K562 (cell line): Measurements from ENCODE around the gene NUPR1. TPM values are rescaled to one million over a fixed set of nuclear protein-coding genes. Genes with fewer than 3 reads are reported as not detected.

Source experiments
- ESRRB ChIP-seq: fragments of 250-450 bp; sonication (Bioruptor Pico); IDR thresholded peaks from 2 replicates; pipeline ENCODE4 v1.5.0; 2020; ENCODE audit warnings: mild to moderate bottlenecking, moderate library complexity, borderline replicate concordance
- HCFC1 ChIP-seq: IDR thresholded peaks from 2 replicates; pipeline ENCODE4 v1.6.1; 2012; ENCODE audit warnings: low read depth, low read length, improper control_type of control experiment
- ID3 ChIP-seq, 2 experiments: fragments of 250-450 bp in 1 of 2; fragments of 450-650 bp in 1 of 2; sonication (Bioruptor Pico) in 1 of 2; IDR thresholded peaks; 2 replicates each; pipeline versions ENCODE4 v1.6.1 to v1.8.0; 2016 to 2021; ENCODE audit warnings: mild to moderate bottlenecking in 2 of 2, moderate library complexity in 2 of 2, missing compliant biosample characterization in 1 of 2, missing genetic modification characterization in 1 of 2
- ILF3 ChIP-seq: fragments of 450-650 bp; IDR thresholded peaks from 2 replicates; pipeline ENCODE4 v1.6.1; 2018; ENCODE audit warnings: antibody characterized with exemption, mild to moderate bottlenecking, moderate library complexity, borderline replicate concordance
- IRF2 ChIP-seq: sonication (generic); formaldehyde crosslinking; IDR thresholded peaks from 2 replicates; pipeline ENCODE4 v1.8.1; 2022; ENCODE audit warnings: mild to moderate bottlenecking, missing genetic modification reagents
- LEF1 ChIP-seq: fragments of 450-650 bp; IDR thresholded peaks from 2 replicates; pipeline ENCODE4 v1.6.1; 2016; ENCODE audit warnings: mild to moderate bottlenecking
- MAFG ChIP-seq: fragments of 450-650 bp; conservative IDR thresholded peaks from 2 replicates; pipeline ENCODE4 v1.6.1; 2016; ENCODE audit warnings: missing genetic modification characterization, missing compliant biosample characterization
- MBD2 ChIP-seq: sonication (generic); IDR thresholded peaks from 2 replicates; pipeline ENCODE4 v1.6.1; 2016; ENCODE audit warnings: low read depth, borderline replicate concordance
- MLX ChIP-seq, 2 experiments: fragments of 450-650 bp in 1 of 2; sonication (generic) in 1 of 2; formaldehyde crosslinking; conservative IDR thresholded peaks; 2 replicates each; pipeline versions ENCODE4 v1.4.0 to v1.8.1; 2020 to 2022; ENCODE audit warnings: mild to moderate bottlenecking in 1 of 2, missing genetic modification reagents in 1 of 2
- PCBP1 ChIP-seq: fragments of 200-400 bp; formaldehyde crosslinking; IDR thresholded peaks from 2 replicates; pipeline ENCODE4 v1.6.1; 2018; ENCODE audit warnings: mild to moderate bottlenecking, low read depth, low read length; ENCODE audit not compliant: poor library complexity, severe bottlenecking
- RBM14 ChIP-seq: fragments of 200-400 bp; formaldehyde crosslinking; IDR thresholded peaks from 2 replicates; pipeline ENCODE4 v1.6.1; 2018; ENCODE audit warnings: low read depth, mild to moderate bottlenecking, low read length, moderate library complexity, borderline replicate concordance; ENCODE audit not compliant: insufficient read depth
- SMARCC2 ChIP-seq: fragments of 450-650 bp; IDR thresholded peaks from 2 replicates; pipeline ENCODE4 v1.6.1; 2017; ENCODE audit warnings: antibody characterized with exemption, moderate library complexity, mild to moderate bottlenecking, low read depth
- SMARCE1 ChIP-seq: fragments of 450-650 bp; IDR thresholded peaks from 2 replicates; pipeline ENCODE4 v1.7.1; 2016; ENCODE audit warnings: mild to moderate bottlenecking
- TAF7 ChIP-seq: fragments of 450-650 bp; IDR thresholded peaks from 2 replicates; pipeline ENCODE4 v1.6.1; 2016; ENCODE audit warnings: missing genetic modification characterization, missing compliant biosample characterization
- TCF7L2 ChIP-seq: fragments of 150-350 bp; IDR thresholded peaks from 2 replicates; pipeline ENCODE4 v1.6.1; 2016; ENCODE audit warnings: low read depth, mild to moderate bottlenecking, low read length, moderate library complexity
- TFAP4 ChIP-seq: sonication (generic); formaldehyde crosslinking; IDR thresholded peaks from 2 replicates; pipeline ENCODE4 v1.8.0; 2022; ENCODE audit warnings: missing genetic modification reagents, mild to moderate bottlenecking, moderate library complexity, borderline replicate concordance
- ZNF311 ChIP-seq: fragments of 250-450 bp; sonication (Bioruptor Pico); IDR thresholded peaks from 2 replicates; pipeline ENCODE4 v1.4.0; 2020; ENCODE audit warnings: mild to moderate bottlenecking, moderate library complexity
- ZNF778 ChIP-seq: fragments of 450-650 bp; formaldehyde crosslinking; IDR thresholded peaks from 2 replicates; pipeline ENCODE4 v1.4.0; 2020; ENCODE audit warnings: mild to moderate bottlenecking, moderate library complexity
- polyA plus RNA-seq, 8 experiments: library from polyadenylated mRNA; depleted of rRNA in 4 of 8; stranded (reverse) in 5 of 8; unstranded in 3 of 8; fragments of >200 nt; fragmentation: Nextera tagmentation in 2 of 8; fragmentation: Illumina TruSeq in 1 of 8; extraction: Ambion mirVana in 2 of 8; extraction: Trizol in 1 of 8; gene quantifications; 2 replicates each; pipeline versions ENCODE4 v1.2.1 to v1.2.3, GENCODE V29; 2011 to 2014; ENCODE audit warnings: inconsistent platforms in 1 of 8, missing spikeins in 1 of 8
- total RNA-seq, 7 experiments: library from RNA; depleted of rRNA in 6 of 7; stranded (reverse); fragments of >200 nt in 6 of 7; fragmentation: Illumina TruSeq in 2 of 7; extraction: Trizol in 2 of 7; gene quantifications; 2 replicates each; pipeline versions ENCODE4 v1.2.1 to v1.2.3, GENCODE V29; 2011 to 2021; ENCODE audit warnings: low replicate concordance in 1 of 7
- TF ChIP-seq, protein P1 (sequence below), 2 experiments: fragments of 450-650 bp; conservative IDR thresholded peaks; 2 replicates each; pipeline ENCODE4 v1.6.1; 2017; ENCODE audit warnings: mild to moderate bottlenecking in 2 of 2, moderate library complexity in 2 of 2
- TF ChIP-seq, protein P2 (sequence below): fragments of 450-650 bp; IDR thresholded peaks from 2 replicates; pipeline ENCODE4 v1.7.0; 2016; ENCODE audit warnings: borderline replicate concordance
- TF ChIP-seq, protein P3 (sequence below): fragments of 250-450 bp; sonication (Bioruptor Pico); IDR thresholded peaks from 2 replicates; pipeline ENCODE4 v1.9.0; 2021; ENCODE audit warnings: mild to moderate bottlenecking

The NUPR1 gene
- total and polyA plus RNA-seq, 9 of the 15 experiments (the other 6 are each of a cell fraction or from before 2014, with no cell fraction given): 0.07 to 1.5 (median 0.27) TPM

DNA sequence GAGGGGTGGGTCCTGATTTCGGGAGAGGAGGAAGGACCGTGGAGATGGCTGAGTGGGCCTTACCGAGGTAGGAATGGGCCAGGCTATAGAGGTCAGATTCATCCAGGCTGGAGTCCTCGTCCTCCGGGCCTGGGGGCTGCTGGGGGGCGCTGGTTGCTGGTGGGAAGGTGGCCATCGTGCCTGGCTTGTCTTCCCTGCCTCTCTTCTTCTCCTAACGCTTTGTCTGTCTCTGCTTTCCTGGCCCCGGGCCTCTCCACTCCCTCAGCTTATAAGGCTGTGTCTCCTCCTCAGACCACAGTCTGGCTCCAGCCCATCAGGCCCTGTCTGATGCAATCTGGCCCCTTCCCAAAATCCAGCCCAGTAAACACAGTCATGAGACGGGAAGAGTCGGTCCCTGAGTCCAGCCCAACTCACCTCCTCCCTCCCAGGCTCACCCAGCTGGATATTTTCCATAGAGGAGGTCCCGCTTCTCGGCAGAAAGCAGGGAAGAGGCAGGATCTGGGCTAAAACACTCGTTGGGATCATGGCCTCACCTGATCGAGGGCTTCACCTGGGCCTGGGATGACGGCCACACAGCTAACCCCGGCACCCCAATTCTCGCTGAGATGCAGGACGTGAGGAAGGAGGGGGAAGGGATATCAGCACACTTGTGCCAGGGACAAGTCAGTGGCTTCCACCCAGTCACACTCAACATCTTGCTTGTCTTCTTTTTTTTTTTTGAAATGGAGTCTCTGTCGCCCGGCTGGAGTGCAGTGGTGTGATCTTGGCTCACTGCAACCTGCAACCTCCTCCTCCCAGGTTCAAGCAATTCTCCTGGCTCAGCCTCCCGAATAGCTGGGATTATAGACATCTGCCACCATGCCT lies at the start of gene NUPR1 (continued):
- TF ChIP-seq, protein P1, sequence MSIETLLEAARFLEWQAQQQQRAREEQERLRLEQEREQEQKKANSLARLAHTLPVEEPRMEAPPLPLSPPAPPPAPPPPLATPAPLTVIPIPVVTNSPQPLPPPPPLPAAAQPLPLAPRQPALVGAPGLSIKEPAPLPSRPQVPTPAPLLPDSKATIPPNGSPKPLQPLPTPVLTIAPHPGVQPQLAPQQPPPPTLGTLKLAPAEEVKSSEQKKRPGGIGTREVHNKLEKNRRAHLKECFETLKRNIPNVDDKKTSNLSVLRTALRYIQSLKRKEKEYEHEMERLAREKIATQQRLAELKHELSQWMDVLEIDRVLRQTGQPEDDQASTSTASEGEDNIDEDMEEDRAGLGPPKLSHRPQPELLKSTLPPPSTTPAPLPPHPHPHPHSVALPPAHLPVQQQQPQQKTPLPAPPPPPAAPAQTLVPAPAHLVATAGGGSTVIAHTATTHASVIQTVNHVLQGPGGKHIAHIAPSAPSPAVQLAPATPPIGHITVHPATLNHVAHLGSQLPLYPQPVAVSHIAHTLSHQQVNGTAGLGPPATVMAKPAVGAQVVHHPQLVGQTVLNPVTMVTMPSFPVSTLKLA (conservative IDR thresholded peaks at IDR 0.05): no peak
- TF ChIP-seq RBM14 (no peak), TFAP4 (no peak), PCBP1 (no peak), ZNF311 (CRISPR knock-in tag) (no peak), HCFC1 (no peak), SMARCC2 (no peak), IRF2 (CRISPR knock-in tag) (no peak), ILF3 (no peak), LEF1 (no peak), TAF7 (tag) (peak; percentile 68), MLX (CRISPR knock-in tag; conservative IDR thresholded peaks at IDR 0.05) (no peak), MAFG (tag) (no peak), ESRRB (no peak), MBD2 (no peak), SMARCE1 (no peak), ZNF778 (no peak), ID3 (CRISPR knock-in tag; IDR thresholded peaks at IDR 0.05) (no peak), ID3 (tag; IDR thresholded peaks at IDR 0.05) (0 out of 2 replicates have a peak, but pooled peaks have one; percentile 45), TCF7L2 (no peak)
- TF ChIP-seq, protein P2, sequence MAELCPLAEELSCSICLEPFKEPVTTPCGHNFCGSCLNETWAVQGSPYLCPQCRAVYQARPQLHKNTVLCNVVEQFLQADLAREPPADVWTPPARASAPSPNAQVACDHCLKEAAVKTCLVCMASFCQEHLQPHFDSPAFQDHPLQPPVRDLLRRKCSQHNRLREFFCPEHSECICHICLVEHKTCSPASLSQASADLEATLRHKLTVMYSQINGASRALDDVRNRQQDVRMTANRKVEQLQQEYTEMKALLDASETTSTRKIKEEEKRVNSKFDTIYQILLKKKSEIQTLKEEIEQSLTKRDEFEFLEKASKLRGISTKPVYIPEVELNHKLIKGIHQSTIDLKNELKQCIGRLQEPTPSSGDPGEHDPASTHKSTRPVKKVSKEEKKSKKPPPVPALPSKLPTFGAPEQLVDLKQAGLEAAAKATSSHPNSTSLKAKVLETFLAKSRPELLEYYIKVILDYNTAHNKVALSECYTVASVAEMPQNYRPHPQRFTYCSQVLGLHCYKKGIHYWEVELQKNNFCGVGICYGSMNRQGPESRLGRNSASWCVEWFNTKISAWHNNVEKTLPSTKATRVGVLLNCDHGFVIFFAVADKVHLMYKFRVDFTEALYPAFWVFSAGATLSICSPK: no peak
- TF ChIP-seq, protein P3, sequence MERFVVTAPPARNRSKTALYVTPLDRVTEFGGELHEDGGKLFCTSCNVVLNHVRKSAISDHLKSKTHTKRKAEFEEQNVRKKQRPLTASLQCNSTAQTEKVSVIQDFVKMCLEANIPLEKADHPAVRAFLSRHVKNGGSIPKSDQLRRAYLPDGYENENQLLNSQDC (CRISPR knock-in tag): no peak
